ENCODE measurements around the gene ALX3. TPM values are rescaled to one million over a fixed set of nuclear protein-coding genes. Genes with fewer than 3 reads are reported as not detected.

The ALX3 gene
- polyA plus RNA-seq, 1 donor (not counting 4 experiments of a cell fraction or from before 2014, with no cell fraction given): not detected

- TF ChIP-seq CTCF (optimal IDR thresholded peaks at IDR 0.05 in 1 of 3, IDR thresholded peaks at IDR 0.05 in 1 of 3, conservative IDR thresholded peaks at IDR 0.05 in 1 of 3; ENCODE audit: extremely low read depth in 1 of 3, insufficient read depth in 2 of 3, low read length in 3 of 3) (no peak), EZH2 (IDR thresholded peaks at IDR 0.05; ENCODE audit: low read length) (no peak)
- DNase-seq (ENCODE audit: low read depth, low spot score) (no peak), FAIRE-seq (no peak)
- no peaks in the 10 kb centered on the region for H3K27me3 ChIP-seq (ENCODE audit: control insufficient read depth, extremely low read depth, insufficient read depth, low read length)
- dilution Hi-C loops (cut with MboI; ENCODE audit: extremely low pct_ligation_motif_present, low sequenced_read_pairs): no loop called here
- H3K9me3 ChIP-seq (ENCODE audit: control insufficient read depth, low read depth, low read length): no peaks in the 10 kb centered on the region
- H3K9ac ChIP-seq (ENCODE audit: control insufficient read depth, extremely low read depth, insufficient read depth, low read length): no peak overlapping the region
- no peak overlapping the region for H2AFZ ChIP-seq (ENCODE audit: control insufficient read depth, low read length)
- H3K4me3 ChIP-seq (ENCODE audit: control insufficient read depth in 2 of 3, extremely low read depth in 1 of 3, insufficient read depth in 2 of 3, low read depth in 1 of 3, low read length in 3 of 3): no peak overlapping the region
- H3K9me1 ChIP-seq (ENCODE audit: control insufficient read depth, extremely low read depth, insufficient read depth, low read length): no peaks in the 10 kb centered on the region
- H3K4me1 ChIP-seq (ENCODE audit: control insufficient read depth, extremely low read depth, insufficient read depth, low read length): peaks cover 15% of the 10 kb centered on the region
- H4K20me1 ChIP-seq (ENCODE audit: control insufficient read depth, extremely low read depth, insufficient read depth, low read length): no peaks in the 10 kb centered on the region
- H3K36me3 ChIP-seq (ENCODE audit: control insufficient read depth in 2 of 2, extremely low read depth in 1 of 2, insufficient read depth in 2 of 2, low read length in 2 of 2): peaks cover 39 to 59% of the 10 kb centered on the region in 2 experiments
- peaks cover 30% of the 10 kb centered on the region for H3K79me2 ChIP-seq (ENCODE audit: control insufficient read depth, insufficient read depth, low read length)
- H3K27ac ChIP-seq (ENCODE audit: control insufficient read depth, insufficient read depth, low read length): no peak overlapping the region
- H3K4me2 ChIP-seq (ENCODE audit: control insufficient read depth, extremely low read depth, insufficient read depth, low read depth, low read length): no peak overlapping the region
These were observed 32.2 kb downstream of the ALX3 start for GRCh38 chr1:110038271-110038670.

- DNase-seq (ENCODE audit: low read depth, low spot score) (no peak), FAIRE-seq (peak; percentile 20)
- peak overlapping the region; percentile 91 for H3K4me2 ChIP-seq (ENCODE audit: control insufficient read depth, extremely low read depth, insufficient read depth, low read depth, low read length)
- peak overlapping the region; percentile 76 for H2AFZ ChIP-seq (ENCODE audit: control insufficient read depth, low read length)
- H3K9me1 ChIP-seq (ENCODE audit: control insufficient read depth, extremely low read depth, insufficient read depth, low read length): no peaks in the 10 kb centered on the region
- TF ChIP-seq EZH2 (IDR thresholded peaks at IDR 0.05; ENCODE audit: low read length) (no peak), CTCF (optimal IDR thresholded peaks at IDR 0.05 in 1 of 3, IDR thresholded peaks at IDR 0.05 in 1 of 3, conservative IDR thresholded peaks at IDR 0.05 in 1 of 3; ENCODE audit: extremely low read depth in 1 of 3, insufficient read depth in 2 of 3, low read length in 3 of 3) (no peak)
- peaks cover 30% of the 10 kb centered on the region for H3K79me2 ChIP-seq (ENCODE audit: control insufficient read depth, insufficient read depth, low read length)
- H3K4me1 ChIP-seq (ENCODE audit: control insufficient read depth, extremely low read depth, insufficient read depth, low read length): peaks cover 16% of the 10 kb centered on the region
- H3K27ac ChIP-seq (ENCODE audit: control insufficient read depth, insufficient read depth, low read length): peak overlapping the region; percentile 85
- peak overlapping the region; percentile 85 to 93 (median 89) for H3K4me3 ChIP-seq (ENCODE audit: control insufficient read depth in 2 of 3, extremely low read depth in 1 of 3, insufficient read depth in 2 of 3, low read depth in 1 of 3, low read length in 3 of 3)
- peak overlapping the region; percentile 96 for H3K9ac ChIP-seq (ENCODE audit: control insufficient read depth, extremely low read depth, insufficient read depth, low read length)
- no peaks in the 10 kb centered on the region for H3K27me3 ChIP-seq (ENCODE audit: control insufficient read depth, extremely low read depth, insufficient read depth, low read length)
- dilution Hi-C loops (cut with MboI; ENCODE audit: extremely low pct_ligation_motif_present, low sequenced_read_pairs): no loop called here
- no peaks in the 10 kb centered on the region for H4K20me1 ChIP-seq (ENCODE audit: control insufficient read depth, extremely low read depth, insufficient read depth, low read length)
- peaks cover 15 to 33% of the 10 kb centered on the region in 2 experiments for H3K36me3 ChIP-seq (ENCODE audit: control insufficient read depth in 2 of 2, extremely low read depth in 1 of 2, insufficient read depth in 2 of 2, low read length in 2 of 2)
- H3K9me3 ChIP-seq (ENCODE audit: control insufficient read depth, low read depth, low read length): no peaks in the 10 kb centered on the region
These were observed 35.2 kb downstream of the ALX3 start for GRCh38 chr1:110035236-110035752.

Data from keratinocyte (primary cell).